NT2/D1 (cell line): ENCODE measurements around the gene SNX5.

ENCODE experiments used
- SUZ12 ChIP-seq: IDR thresholded peaks from 2 replicates; pipeline ENCODE4 v1.6.1; 2011; ENCODE audit not compliant: insufficient read length, insufficient read depth; ENCODE audit errors: extremely low read depth
- YY1 ChIP-seq: IDR thresholded peaks from 2 replicates; pipeline ENCODE4 v1.6.1; 2011; ENCODE audit not compliant: insufficient read length, insufficient read depth
- ZNF274 ChIP-seq: IDR thresholded peaks from 2 replicates; pipeline ENCODE4 v1.6.1; 2011; ENCODE audit warnings: mild to moderate bottlenecking, low read depth, low read length

DNA sequence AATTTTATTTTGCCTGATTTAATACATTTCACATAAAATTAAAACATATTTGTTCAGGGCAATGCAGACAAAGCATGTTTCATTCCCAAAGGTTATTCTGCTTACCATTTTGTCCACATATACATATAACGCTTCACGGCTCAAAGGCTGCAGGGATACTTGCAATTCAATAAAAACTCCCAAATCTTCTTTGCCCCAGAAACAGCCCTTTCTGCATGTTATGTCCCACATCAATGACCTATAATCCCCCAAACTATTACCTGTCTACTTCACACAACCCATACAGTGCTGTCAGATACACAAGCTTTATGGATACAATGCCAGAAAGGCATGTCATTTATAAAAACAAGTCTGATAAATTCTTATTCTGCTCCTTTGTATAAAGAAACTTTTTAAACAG lies 20.2 kb downstream of the SNX5 start:
- TF ChIP-seq YY1 (no peak), SUZ12 (no peak), ZNF274 (no peak)
